GM19240 (cell line): ENCODE measurements around the gene CA10.

Experiments
- DNase-seq: peaks from one replicate; pipeline ENCODE4 v3.0.0; 2011; ENCODE audit warnings: low spot score; ENCODE audit not compliant: insufficient read length

Gene CA10

GRCh38 chr17:52158450-52159042 is at the start of gene CA10:
TSS of gene CA10 (minus strand) at chr17:52158714.
- DNase-seq = no peak

- no peak for DNase-seq
Measured at GRCh38 chr17:52207796-52208195, 49.3 kb upstream of the CA10 start.

GRCh38 chr17:52202520-52203080 is 44.1 kb upstream of the CA10 start:
- DNase-seq = no peak

- no peak for DNase-seq
Measured at GRCh38 chr17:52201767-52202519, 43.4 kb upstream of the CA10 start.

GRCh38 chr17:52191491-52191890 is 33.0 kb upstream of the CA10 start:
- no peak for DNase-seq

- DNase-seq = no peak
Measured at GRCh38 chr17:52181782-52182181, 23.3 kb upstream of the CA10 start.

GRCh38 chr17:52178012-52178411 is 19.5 kb upstream of the CA10 start:
- no peak for DNase-seq

GRCh38 chr17:52170963-52171572 is 12.6 kb upstream of the CA10 start:
- no peak for DNase-seq

GRCh38 chr17:52160136-52160567 is 1.6 kb upstream of the CA10 start:
- DNase-seq = no peak

GRCh38 chr17:52159246-52160135 is 977 bp upstream of the CA10 start:
- no peak for DNase-seq

- DNase-seq = no peak
Measured at GRCh38 chr17:52157603-52158449, 688 bp downstream of the CA10 start.

GRCh38 chr17:52156576-52157570 is 1.6 kb downstream of the CA10 start:
- DNase-seq = no peak

- no peak for DNase-seq
Measured at GRCh38 chr17:52155301-52155700, 3.2 kb downstream of the CA10 start.

- no peak for DNase-seq
Measured at GRCh38 chr17:52154466-52154865, 4.0 kb downstream of the CA10 start.

GRCh38 chr17:52150935-52151334 is 7.6 kb downstream of the CA10 start:
- DNase-seq = no peak

- no peak for DNase-seq
Measured at GRCh38 chr17:52149626-52150025, 8.9 kb downstream of the CA10 start.

GRCh38 chr17:52148969-52149351 is 9.6 kb downstream of the CA10 start:
- no peak for DNase-seq

GRCh38 chr17:52148288-52148968 is 10.1 kb downstream of the CA10 start:
- no peak for DNase-seq

- DNase-seq = no peak
Measured at GRCh38 chr17:52147872-52148271, 10.6 kb downstream of the CA10 start.
